Left hindlimb (tissue), 1 donor: ENCODE data around the gene ADCY2.
"Not testable (repeated sequence)": the region's sequence is repeated elsewhere in the genome, so short reads cannot be mapped to it uniquely, and the experiment has no call there.

Experiments
- DNase-seq: peaks from one replicate; pipeline ENCODE4 v3.0.0-alpha.2; 2018

ADCY2 gene

GRCh38 chr5:7396713-7397454 lies 946 bp downstream of the ADCY2 start:
- DNase-seq = no peak

- no peak for DNase-seq
These were observed 2.0 kb downstream of the ADCY2 start for GRCh38 chr5:7397937-7398336.

- DNase-seq = no peak
These were observed 2.8 kb downstream of the ADCY2 start for GRCh38 chr5:7398596-7399280.

- DNase-seq = no peak
These were observed 9.3 kb downstream of the ADCY2 start for GRCh38 chr5:7405277-7405676.

- DNase-seq = no peak
These were observed 15.1 kb downstream of the ADCY2 start for GRCh38 chr5:7410936-7411511.

- DNase-seq = no peak
These were observed 16.5 kb downstream of the ADCY2 start for GRCh38 chr5:7412409-7412808.

GRCh38 chr5:7415123-7415522 lies 19.2 kb downstream of the ADCY2 start:
- DNase-seq = no peak

GRCh38 chr5:7415587-7416535 lies 19.9 kb downstream of the ADCY2 start:
- DNase-seq = no peak

- no peak for DNase-seq
These were observed 22.3 kb downstream of the ADCY2 start for GRCh38 chr5:7418276-7418675.

GRCh38 chr5:7419367-7419766 lies 23.4 kb downstream of the ADCY2 start:
- DNase-seq = no peak

- no peak for DNase-seq
These were observed 23.9 kb downstream of the ADCY2 start for GRCh38 chr5:7419846-7420245.

- no peak for DNase-seq
These were observed 24.8 kb downstream of the ADCY2 start for GRCh38 chr5:7420510-7421280.

GRCh38 chr5:7422316-7423106 lies 26.6 kb downstream of the ADCY2 start:
- no peak for DNase-seq

GRCh38 chr5:7423231-7423630 lies 27.3 kb downstream of the ADCY2 start:
- not testable (repeated sequence) for DNase-seq

- DNase-seq = no peak
These were observed 29.9 kb downstream of the ADCY2 start for GRCh38 chr5:7425830-7426229.

- no peak for DNase-seq
These were observed 30.3 kb downstream of the ADCY2 start for GRCh38 chr5:7426284-7426683.

- no peak for DNase-seq
These were observed 39.0 kb downstream of the ADCY2 start for GRCh38 chr5:7434914-7435313.

- no peak for DNase-seq
These were observed 39.6 kb downstream of the ADCY2 start for GRCh38 chr5:7435503-7435902.

- no peak for DNase-seq
These were observed 40.6 kb downstream of the ADCY2 start for GRCh38 chr5:7436521-7436920.

- DNase-seq = no peak
These were observed 41.9 kb downstream of the ADCY2 start for GRCh38 chr5:7437836-7438235.

GRCh38 chr5:7445068-7445467 lies 49.1 kb downstream of the ADCY2 start:
- DNase-seq = no peak
